K562 (cell line): ENCODE data around the gene KLHDC7A. TPM values are rescaled to one million over a fixed set of nuclear protein-coding genes. Genes with fewer than 3 reads are reported as not detected.

Source experiments
- BHLHE40 ChIP-seq: IDR thresholded peaks from 2 replicates; pipeline ENCODE4 v1.6.1; 2011; ENCODE audit warnings: low read length, improper control_type of control experiment
- ELK1 ChIP-seq: sonication (generic); formaldehyde crosslinking; IDR thresholded peaks from 2 replicates; pipeline ENCODE4 v1.8.1; 2022; ENCODE audit warnings: missing genetic modification reagents
- ETV1 ChIP-seq: fragments of 450-650 bp; conservative IDR thresholded peaks from 2 replicates; pipeline ENCODE4 v1.6.1; 2016; ENCODE audit warnings: missing genetic modification characterization, control low read depth, low read depth, missing compliant biosample characterization
- FOXJ3 ChIP-seq: sonication (generic); formaldehyde crosslinking; IDR thresholded peaks from 2 replicates; pipeline ENCODE4 v1.4.0; 2020; ENCODE audit warnings: mild to moderate bottlenecking, missing genetic modification reagents
- HNRNPLL ChIP-seq: fragments of 200-400 bp; formaldehyde crosslinking; IDR thresholded peaks from 2 replicates; pipeline ENCODE4 v1.6.1; 2017; ENCODE audit warnings: low read length, low read depth, mild to moderate bottlenecking; ENCODE audit not compliant: poor library complexity, severe bottlenecking
- KLF1 ChIP-seq: fragments of 450-650 bp; IDR thresholded peaks from 2 replicates; pipeline ENCODE4 v1.6.1; 2016; ENCODE audit warnings: missing genetic modification characterization, missing compliant biosample characterization
- PRMT5 ChIP-seq: sonication (generic); formaldehyde crosslinking; IDR thresholded peaks from 2 replicates; pipeline ENCODE4 v1.5.0; 2020; ENCODE audit warnings: missing genetic modification reagents
- RHOXF2B ChIP-seq: fragments of 250-450 bp; sonication (Bioruptor Pico); conservative IDR thresholded peaks from 2 replicates; pipeline ENCODE4 v1.5.1; 2021
- RNF2 ChIP-seq: sonication (generic); IDR thresholded peaks from 2 replicates; pipeline ENCODE4 v1.6.1; 2016
- SNRNP70 ChIP-seq: fragments of 200-400 bp; formaldehyde crosslinking; optimal IDR thresholded peaks from 2 replicates; pipeline ENCODE3; 2017; ENCODE audit warnings: low read depth, low read length
- SPI1 ChIP-seq: IDR thresholded peaks from 2 replicates; pipeline ENCODE4 v1.6.1; 2011; ENCODE audit warnings: low read depth, low read length, control low read depth, borderline replicate concordance
- TCF3 ChIP-seq: sonication (generic); formaldehyde crosslinking; IDR thresholded peaks from 2 replicates; pipeline ENCODE4 v1.4.0; 2020; ENCODE audit warnings: mild to moderate bottlenecking, missing genetic modification reagents
- USF1 ChIP-seq: sonication (generic); formaldehyde crosslinking; IDR thresholded peaks from 2 replicates; pipeline ENCODE4 v1.9.0; 2022; ENCODE audit warnings: mild to moderate bottlenecking, missing genetic modification reagents
- ZBTB11 ChIP-seq, 3 experiments: fragments of 200-800 bp in 1 of 3; fragments of 250-450 bp in 1 of 3; fragments of 450-650 bp in 1 of 3; sonication (Bioruptor Pico) in 1 of 3; sonication (Bioruptor generic) in 1 of 3; formaldehyde crosslinking in 1 of 3; IDR thresholded peaks; 2 replicates each; pipeline versions ENCODE4 v1.6.1 to v1.8.0; 2016 to 2022; ENCODE audit warnings: mild to moderate bottlenecking in 2 of 3, missing genetic modification characterization in 2 of 3, missing compliant biosample characterization in 1 of 3, moderate library complexity in 1 of 3
- ZFP30 ChIP-seq: fragments of 250-450 bp; sonication (Bioruptor Pico); IDR thresholded peaks from 2 replicates; pipeline ENCODE4 v1.8.0; 2022; ENCODE audit warnings: moderate library complexity, mild to moderate bottlenecking, inconsistent platforms, borderline replicate concordance
- ZNF134 ChIP-seq: fragments of 250-450 bp; sonication (Bioruptor Pico); conservative IDR thresholded peaks from 2 replicates; pipeline ENCODE4 v1.4.0; 2020
- ZNF165 ChIP-seq: fragments of 250-450 bp; sonication (Bioruptor Pico); IDR thresholded peaks from 2 replicates; pipeline ENCODE4 v1.4.0; 2020; ENCODE audit warnings: borderline replicate concordance
- ZNF184 ChIP-seq: sonication (generic); formaldehyde crosslinking; IDR thresholded peaks from 2 replicates; pipeline ENCODE4 v1.5.0; 2020; ENCODE audit warnings: missing genetic modification reagents
- ZNF583 ChIP-seq: fragments of 250-450 bp; sonication (Bioruptor Pico); IDR thresholded peaks from 2 replicates; pipeline ENCODE4 v1.4.0; 2020
- ZNF75A ChIP-seq: fragments of 450-650 bp; formaldehyde crosslinking; IDR thresholded peaks from 2 replicates; pipeline ENCODE4 v1.4.0; 2020; ENCODE audit warnings: mild to moderate bottlenecking
- ZNF785 ChIP-seq: fragments of 250-450 bp; sonication (Bioruptor Pico); IDR thresholded peaks from 2 replicates; pipeline ENCODE4 v1.4.0; 2020; ENCODE audit warnings: mild to moderate bottlenecking
- ZZZ3 ChIP-seq: fragments of 450-650 bp; IDR thresholded peaks from 2 replicates; pipeline ENCODE4 v1.6.1; 2016; ENCODE audit warnings: antibody characterized with exemption, mild to moderate bottlenecking, moderate library complexity
- polyA plus RNA-seq, 8 experiments: library from polyadenylated mRNA; depleted of rRNA in 4 of 8; stranded (reverse) in 5 of 8; unstranded in 3 of 8; fragments of >200 nt; fragmentation: Nextera tagmentation in 2 of 8; fragmentation: Illumina TruSeq in 1 of 8; extraction: Ambion mirVana in 2 of 8; extraction: Trizol in 1 of 8; gene quantifications; 2 replicates each; pipeline versions ENCODE4 v1.2.1 to v1.2.3, GENCODE V29; 2011 to 2014; ENCODE audit warnings: inconsistent platforms in 1 of 8, missing spikeins in 1 of 8
- total RNA-seq, 7 experiments: library from RNA; depleted of rRNA in 6 of 7; stranded (reverse); fragments of >200 nt in 6 of 7; fragmentation: Illumina TruSeq in 2 of 7; extraction: Trizol in 2 of 7; gene quantifications; 2 replicates each; pipeline versions ENCODE4 v1.2.1 to v1.2.3, GENCODE V29; 2011 to 2021; ENCODE audit warnings: low replicate concordance in 1 of 7

The KLHDC7A gene
- total and polyA plus RNA-seq, 9 of the 15 experiments (the other 6 are each of a cell fraction or from before 2014, with no cell fraction given) = 0.01 to 0.02 (median 0.01) TPM; not detected in 6

- peak; percentile 67; the same call in 1 of the 2 replicates for TF ChIP-seq ZNF75A (CRISPR knock-in tag)
- peak; percentile 31; the same call in 1 of the 2 replicates for TF ChIP-seq ZNF134 (CRISPR knock-in tag)
- TF ChIP-seq ELK1 (CRISPR knock-in tag) = no peak
- no peak for TF ChIP-seq RNF2
- 0 out of 2 replicates have a peak, but pooled peaks have one; percentile 24 for TF ChIP-seq BHLHE40
- TF ChIP-seq RHOXF2B (CRISPR knock-in tag) = no peak
- no peak for TF ChIP-seq ZZZ3
- no peak for TF ChIP-seq USF1 (CRISPR knock-in tag)
- TF ChIP-seq ZNF184 (CRISPR knock-in tag) = no peak
- TF ChIP-seq ZNF785 = no peak
- TF ChIP-seq ETV1 (tag) = no peak
- TF ChIP-seq ZBTB11 (CRISPR knock-in tag; IDR thresholded peaks at IDR 0.05) = no peak
- TF ChIP-seq HNRNPLL = no peak
- no peak for TF ChIP-seq FOXJ3 (CRISPR knock-in tag)
- TF ChIP-seq KLF1 (tag) = no peak
- TF ChIP-seq SNRNP70 = no peak
- peak; percentile 55; the same call in 1 of the 2 replicates for TF ChIP-seq ZNF583 (CRISPR knock-in tag)
- TF ChIP-seq PRMT5 = no peak
- TF ChIP-seq TCF3 (CRISPR knock-in tag) = peak; percentile 66
- no peak for TF ChIP-seq SPI1
- TF ChIP-seq ZFP30 (CRISPR knock-in tag) = no peak
- TF ChIP-seq ZNF165 (CRISPR knock-in tag) = peak; percentile 96
These were observed 36.9 kb upstream of the KLHDC7A start (continued) for GRCh38 chr1:18443587-18444520.
